Parathyroid adenoma (tissue), 2 donors: ENCODE results near the gene WWOX.

Experiments
- H2AFZ ChIP-seq: fragments of 300-600 bp; sonication (generic); one replicate; pipeline ENCODE4 v1.7.0; 2017; ENCODE audit warnings: antibody characterized with exemption, mild to moderate bottlenecking
- H3K27ac ChIP-seq: fragments of 300-600 bp; sonication (generic); one replicate; pipeline ENCODE4 v1.7.0; 2017
- H3K27me3 ChIP-seq: fragments of 300-600 bp; sonication (generic); one replicate; pipeline ENCODE4 v1.7.0; 2017; ENCODE audit warnings: low read length; ENCODE audit not compliant: control insufficient read depth, insufficient read depth
- H3K36me3 ChIP-seq: fragments of 300-600 bp; sonication (generic); one replicate; pipeline ENCODE4 v1.7.0; 2017; ENCODE audit warnings: low read length; ENCODE audit not compliant: control insufficient read depth, insufficient read depth
- H3K4me1 ChIP-seq: fragments of 300-600 bp; sonication (generic); one replicate; pipeline ENCODE4 v1.7.0; 2017; ENCODE audit warnings: control low read depth
- H3K4me2 ChIP-seq: fragments of 300-600 bp; sonication (generic); one replicate; pipeline ENCODE4 v1.7.0; 2017; ENCODE audit warnings: low read length
- H3K4me3 ChIP-seq: fragments of 300-600 bp; sonication (generic); one replicate; pipeline ENCODE4 v1.7.0; 2017; ENCODE audit warnings: low read depth, low read length
- H3K79me2 ChIP-seq: fragments of 300-600 bp; sonication (generic); one replicate; pipeline ENCODE4 v1.7.0; 2017; ENCODE audit warnings: control low read depth
- H3K9ac ChIP-seq: fragments of 300-600 bp; sonication (generic); one replicate; pipeline ENCODE4 v1.7.0; 2017; ENCODE audit warnings: mild to moderate bottlenecking
- H3K9me3 ChIP-seq: fragments of 300-600 bp; sonication (generic); one replicate; pipeline ENCODE4 v1.7.0; 2017; ENCODE audit warnings: low read length; ENCODE audit not compliant: control insufficient read depth
- TF ChIP-seq, protein P1 (sequence below): fragments of 300-600 bp; sonication (generic); IDR thresholded peaks from one replicate; pipeline ENCODE4 v1.7.0; 2017; ENCODE audit warnings: antibody characterized with exemption, mild to moderate bottlenecking
- donor health status: primary hyperparathyroidism.

The WWOX gene

DNA sequence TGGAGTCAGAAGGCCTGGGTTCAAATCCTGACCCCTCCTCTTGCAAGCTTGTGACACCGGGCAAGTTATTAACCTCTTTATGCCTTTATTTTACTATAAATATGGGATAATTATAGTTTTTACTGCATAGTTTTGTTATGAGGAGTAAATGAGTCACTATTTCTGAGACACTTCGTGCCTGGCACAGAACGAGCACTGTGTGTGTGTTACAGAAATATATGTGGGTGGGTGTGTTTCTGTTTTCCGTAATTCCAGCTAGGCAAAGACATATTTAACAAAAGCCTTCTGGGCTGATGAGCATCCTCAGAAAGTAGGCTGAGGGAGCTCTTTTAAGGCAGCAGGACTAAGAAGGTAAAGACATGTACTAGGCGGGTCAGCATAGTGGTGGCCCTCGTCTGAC is 1083.2 kb downstream of the WWOX start:
- Histone ChIP-seq H3K4me1 (no peaks in the 10 kb centered on the region), H3K9ac (no peak overlapping the region), H3K36me3 (no peaks in the 10 kb centered on the region), H3K79me2 (no peaks in the 10 kb centered on the region), H3K4me3 (no peak overlapping the region), H3K9me3 (no peaks in the 10 kb centered on the region), H3K27me3 (no peaks in the 10 kb centered on the region), H3K4me2 (no peak overlapping the region), H2AFZ (no peak overlapping the region), H3K27ac (no peak overlapping the region)
- TF ChIP-seq, protein P1, sequence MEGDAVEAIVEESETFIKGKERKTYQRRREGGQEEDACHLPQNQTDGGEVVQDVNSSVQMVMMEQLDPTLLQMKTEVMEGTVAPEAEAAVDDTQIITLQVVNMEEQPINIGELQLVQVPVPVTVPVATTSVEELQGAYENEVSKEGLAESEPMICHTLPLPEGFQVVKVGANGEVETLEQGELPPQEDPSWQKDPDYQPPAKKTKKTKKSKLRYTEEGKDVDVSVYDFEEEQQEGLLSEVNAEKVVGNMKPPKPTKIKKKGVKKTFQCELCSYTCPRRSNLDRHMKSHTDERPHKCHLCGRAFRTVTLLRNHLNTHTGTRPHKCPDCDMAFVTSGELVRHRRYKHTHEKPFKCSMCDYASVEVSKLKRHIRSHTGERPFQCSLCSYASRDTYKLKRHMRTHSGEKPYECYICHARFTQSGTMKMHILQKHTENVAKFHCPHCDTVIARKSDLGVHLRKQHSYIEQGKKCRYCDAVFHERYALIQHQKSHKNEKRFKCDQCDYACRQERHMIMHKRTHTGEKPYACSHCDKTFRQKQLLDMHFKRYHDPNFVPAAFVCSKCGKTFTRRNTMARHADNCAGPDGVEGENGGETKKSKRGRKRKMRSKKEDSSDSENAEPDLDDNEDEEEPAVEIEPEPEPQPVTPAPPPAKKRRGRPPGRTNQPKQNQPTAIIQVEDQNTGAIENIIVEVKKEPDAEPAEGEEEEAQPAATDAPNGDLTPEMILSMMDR: no peak

DNA sequence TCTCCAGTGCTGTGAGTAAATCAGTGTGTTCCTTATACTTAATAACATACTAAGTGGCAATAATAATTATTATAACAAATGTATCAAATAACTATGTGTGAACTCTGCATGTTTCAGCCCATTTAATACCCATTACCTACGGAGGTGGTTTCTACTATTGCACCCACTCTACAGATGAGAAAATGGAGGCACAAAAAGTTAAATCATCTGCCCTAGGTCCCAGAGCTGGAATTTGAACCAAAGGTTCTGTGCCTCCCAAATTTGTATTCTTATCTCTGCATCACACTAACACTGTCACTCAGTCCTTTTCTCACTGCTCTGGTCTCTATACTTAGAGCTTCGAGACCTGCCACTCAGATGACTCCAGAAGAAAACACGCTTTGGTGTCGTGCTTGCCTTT is 1084.1 kb downstream of the WWOX start:
- H3K4me3 ChIP-seq: no peak overlapping the region
- no peaks in the 10 kb centered on the region for H3K9me3 ChIP-seq
- H3K36me3 ChIP-seq: no peaks in the 10 kb centered on the region
- H3K79me2 ChIP-seq: no peaks in the 10 kb centered on the region
- TF ChIP-seq, protein P1: no peak
- no peak overlapping the region for H2AFZ ChIP-seq
- no peak overlapping the region for H3K27ac ChIP-seq
- H3K4me1 ChIP-seq: no peaks in the 10 kb centered on the region
- no peaks in the 10 kb centered on the region for H3K27me3 ChIP-seq
- no peak overlapping the region for H3K9ac ChIP-seq
- no peak overlapping the region for H3K4me2 ChIP-seq

DNA sequence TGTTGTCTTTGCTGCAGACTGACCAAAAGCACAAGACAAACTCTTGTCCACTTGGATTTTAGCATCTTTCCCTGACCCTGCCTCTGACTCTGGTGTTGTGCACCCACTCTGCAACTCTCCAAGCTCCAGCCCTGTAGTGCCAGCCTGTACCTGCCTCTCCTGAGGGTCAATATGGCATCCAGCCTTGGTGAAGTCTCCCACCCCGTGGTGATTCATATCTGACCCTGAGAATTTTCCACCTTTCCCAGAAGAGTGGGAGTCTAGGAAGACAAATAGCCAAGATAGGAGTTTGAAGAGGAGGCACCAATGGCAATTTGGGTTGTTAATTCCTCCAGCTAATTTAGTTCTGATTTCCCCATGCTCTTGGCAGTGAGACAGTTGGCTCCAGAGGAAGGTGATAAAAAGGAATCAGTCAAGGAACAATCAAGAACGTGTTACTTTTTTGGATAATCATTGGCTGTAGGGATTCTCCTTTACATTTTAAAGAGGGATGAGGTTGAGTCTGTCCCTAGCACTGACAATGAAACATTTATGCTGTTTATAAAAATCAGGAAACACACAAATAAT is 1085.1 kb downstream of the WWOX start:
- no peak overlapping the region for H3K4me3 ChIP-seq
- H3K27ac ChIP-seq: no peak overlapping the region
- H3K9me3 ChIP-seq: no peaks in the 10 kb centered on the region
- H3K4me1 ChIP-seq: no peaks in the 10 kb centered on the region
- TF ChIP-seq, protein P1: no peak
- no peaks in the 10 kb centered on the region for H3K79me2 ChIP-seq
- no peak overlapping the region for H3K4me2 ChIP-seq
- H3K36me3 ChIP-seq: no peaks in the 10 kb centered on the region
- H3K27me3 ChIP-seq: no peaks in the 10 kb centered on the region
- no peak overlapping the region for H2AFZ ChIP-seq
- no peak overlapping the region for H3K9ac ChIP-seq

DNA sequence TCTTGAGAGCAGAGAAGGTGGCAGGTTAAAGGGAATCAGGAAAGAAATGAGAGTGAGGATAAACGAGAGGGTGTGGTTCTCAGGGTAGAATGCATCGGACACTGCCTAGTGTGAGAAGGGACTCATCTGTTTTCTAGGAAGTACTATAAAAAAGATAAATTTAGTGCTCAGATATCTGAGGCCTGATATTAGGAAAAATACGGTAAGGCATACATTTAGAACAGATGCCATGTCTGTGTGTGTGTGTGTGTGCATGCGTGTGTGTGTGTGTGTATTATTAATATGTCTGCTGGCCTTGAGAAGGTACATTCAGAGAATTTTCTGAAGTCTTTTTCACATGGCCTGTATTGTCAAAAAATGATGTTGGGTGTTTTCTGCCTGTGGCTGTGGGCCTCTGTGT is 1086.3 kb downstream of the WWOX start:
- no peak overlapping the region for H3K4me2 ChIP-seq
- no peaks in the 10 kb centered on the region for H3K9me3 ChIP-seq
- no peak overlapping the region for H2AFZ ChIP-seq
- no peaks in the 10 kb centered on the region for H3K4me1 ChIP-seq
- no peaks in the 10 kb centered on the region for H3K79me2 ChIP-seq
- no peaks in the 10 kb centered on the region for H3K27me3 ChIP-seq
- no peaks in the 10 kb centered on the region for H3K36me3 ChIP-seq
- no peak overlapping the region for H3K4me3 ChIP-seq
- H3K9ac ChIP-seq: no peak overlapping the region
- H3K27ac ChIP-seq: no peak overlapping the region
- TF ChIP-seq, protein P1: no peak

DNA sequence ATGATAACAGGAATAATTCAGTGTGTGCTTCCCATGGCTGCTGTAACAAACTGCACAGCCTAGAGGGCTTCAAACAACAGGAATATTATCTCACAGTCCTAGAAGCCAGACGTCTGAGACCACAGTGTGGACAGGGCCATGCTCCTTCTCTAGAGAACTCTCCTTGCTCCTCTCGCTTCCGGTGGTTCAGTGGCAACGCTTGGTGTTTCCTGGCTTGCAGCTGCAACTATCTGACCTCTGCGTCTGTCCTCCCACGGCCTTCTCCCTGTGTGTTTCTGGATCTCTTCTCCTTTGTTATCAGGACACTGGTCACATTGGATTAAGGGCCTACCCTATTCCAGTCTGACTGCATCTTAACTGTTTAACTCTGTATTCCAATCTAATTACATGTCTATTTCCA is 1086.7 kb downstream of the WWOX start:
- Histone ChIP-seq H3K4me1 (no peaks in the 10 kb centered on the region), H3K36me3 (no peaks in the 10 kb centered on the region), H3K9ac (no peak overlapping the region), H3K27ac (no peak overlapping the region), H3K79me2 (no peaks in the 10 kb centered on the region), H3K4me2 (no peak overlapping the region), H3K27me3 (no peaks in the 10 kb centered on the region), H3K4me3 (no peak overlapping the region), H2AFZ (no peak overlapping the region), H3K9me3 (no peaks in the 10 kb centered on the region)
- TF ChIP-seq, protein P1: no peak
